ENCODE measurements around the gene SCRT2. TPM values are rescaled to one million over a fixed set of nuclear protein-coding genes. Genes with fewer than 3 reads are reported as not detected.

Gene SCRT2
- total RNA-seq, 1 donor from 2014 or later: not detected

DNA sequence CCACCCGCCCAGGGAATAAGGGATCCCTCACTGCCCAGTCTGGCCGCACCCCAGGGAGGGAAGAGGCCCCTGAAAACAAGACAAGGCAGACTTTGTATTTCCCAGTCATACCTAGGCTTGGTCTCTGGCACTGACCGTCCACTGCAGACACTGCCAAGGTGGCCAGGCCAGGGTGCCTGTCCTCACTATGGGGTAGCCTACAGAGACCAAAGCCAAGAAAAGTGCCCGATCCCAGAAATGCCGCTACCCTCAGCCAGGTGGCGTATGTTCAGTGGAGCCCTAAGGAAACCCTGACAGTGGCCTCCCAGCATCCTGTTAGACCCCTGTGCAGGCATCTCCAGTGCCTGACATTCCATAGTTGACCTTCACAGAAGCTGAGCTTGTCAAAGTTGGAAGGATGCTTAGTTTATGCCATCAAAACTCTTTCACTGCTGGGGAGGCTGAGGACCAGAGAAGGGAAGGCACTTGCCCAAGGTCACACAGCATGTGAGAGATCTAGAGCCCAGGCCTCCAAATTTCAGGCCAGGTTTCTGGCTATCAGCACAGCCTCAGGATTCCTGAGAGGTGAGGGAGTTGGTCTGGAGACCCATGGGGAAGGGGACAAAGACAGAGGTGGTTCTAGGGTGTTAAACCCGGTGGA is 2.5 kb downstream of the SCRT2 start:
- no peak for DNase-seq

GRCh38 chr20:671252-672030 is 4.2 kb downstream of the SCRT2 start:
- DNase-seq: no peak

DNA sequence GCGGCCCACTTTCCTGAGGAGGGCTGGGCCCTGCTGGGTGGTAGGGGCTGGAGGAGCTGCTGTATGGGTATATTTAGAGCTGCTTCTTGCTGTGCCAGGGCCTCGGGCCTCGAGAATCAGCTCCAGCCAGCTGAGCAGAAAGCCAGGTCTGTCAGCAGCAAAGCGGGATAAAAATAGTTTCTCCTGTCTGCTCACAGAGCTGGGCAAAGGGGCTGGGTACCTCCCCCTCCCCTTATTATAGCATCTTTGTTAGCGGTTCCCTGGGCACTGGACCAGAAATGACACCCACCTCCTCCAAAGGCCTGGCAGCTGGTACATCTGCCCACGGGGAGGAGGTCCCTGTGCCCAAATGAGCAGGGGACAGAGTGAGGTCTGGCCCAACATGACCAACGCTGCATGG is 6.0 kb downstream of the SCRT2 start:
- no peak for DNase-seq

DNA sequence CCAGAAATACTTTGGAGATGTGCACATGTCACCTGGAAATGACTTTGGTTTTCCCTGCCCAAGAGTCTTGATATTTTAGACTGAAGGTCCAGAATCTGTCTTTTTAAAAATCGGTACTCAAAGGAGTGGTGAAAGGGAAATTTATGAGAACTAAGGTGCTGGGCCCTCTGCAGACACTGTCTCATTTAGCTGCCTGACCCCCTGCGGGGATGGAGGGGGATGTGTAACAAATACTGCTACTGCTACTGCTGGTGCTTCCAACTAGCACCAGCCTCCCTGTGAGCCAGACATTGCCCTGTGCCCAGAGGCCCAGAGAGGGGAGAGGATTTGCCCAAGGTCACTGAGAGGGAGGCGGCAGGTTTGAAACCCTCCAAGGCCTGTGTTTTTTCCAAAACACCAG is 7.0 kb downstream of the SCRT2 start:
- DNase-seq: no peak

GRCh38 chr20:668050-668449 is 7.6 kb downstream of the SCRT2 start:
- DNase-seq: no peak

DNA sequence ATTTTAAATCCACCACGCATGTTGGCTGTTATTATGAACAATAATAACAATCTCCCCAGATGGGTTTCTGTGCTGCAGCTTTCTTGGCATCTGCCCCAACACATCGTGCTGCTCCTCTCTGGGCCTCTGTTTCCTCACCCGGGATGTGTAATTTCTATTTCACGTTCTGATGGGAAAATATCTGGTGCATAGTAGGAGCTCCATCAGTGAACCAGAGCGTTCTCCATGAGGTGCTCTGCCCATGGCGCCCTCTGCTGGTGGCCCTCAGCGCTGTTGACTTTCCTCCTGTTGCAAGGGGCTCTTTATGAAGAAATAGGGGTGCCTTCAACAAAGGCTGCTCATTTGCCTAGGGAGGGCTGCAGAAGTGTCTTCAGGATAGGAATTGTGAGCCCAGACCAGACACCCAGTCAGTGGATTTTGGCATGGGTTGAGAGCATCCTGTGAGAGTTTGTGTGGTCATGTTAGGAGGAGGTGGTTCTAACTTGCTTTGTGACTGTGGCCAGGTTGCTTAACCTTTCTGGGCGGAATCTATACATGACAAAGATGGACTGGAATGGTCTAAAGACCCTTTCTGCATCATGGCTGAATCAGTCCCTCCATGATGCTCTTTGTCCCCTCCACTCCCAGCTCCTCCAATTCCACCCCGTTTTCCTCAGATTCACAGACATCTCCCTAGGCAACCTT is 8.1 kb downstream of the SCRT2 start:
- no peak for DNase-seq

GRCh38 chr20:666877-667276 is 8.7 kb downstream of the SCRT2 start:
- no peak for DNase-seq

GRCh38 chr20:665276-665675 is 10.3 kb downstream of the SCRT2 start:
- DNase-seq: no peak

DNA sequence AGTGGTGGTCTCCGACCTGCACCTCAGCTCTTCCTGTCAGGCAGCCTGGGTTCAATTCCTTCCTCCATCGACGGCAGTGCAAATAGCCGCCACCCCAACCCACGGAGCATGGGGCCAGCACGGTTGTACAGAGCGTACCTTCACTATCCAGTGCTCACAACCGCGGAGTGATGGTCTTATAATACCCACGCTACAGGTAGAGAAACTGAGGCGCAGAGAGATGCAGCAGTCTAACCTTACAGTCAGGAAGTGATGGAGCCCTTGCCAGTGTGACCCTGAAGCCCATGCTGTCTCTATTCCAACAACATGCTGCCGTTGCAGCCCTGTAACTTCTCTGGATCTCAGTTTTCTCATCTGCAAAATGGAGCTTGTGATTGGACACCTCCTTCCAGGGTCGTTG is 11.0 kb downstream of the SCRT2 start:
- no peak for DNase-seq

GRCh38 chr20:664151-664550 is 11.5 kb downstream of the SCRT2 start:
- no peak for DNase-seq

DNA sequence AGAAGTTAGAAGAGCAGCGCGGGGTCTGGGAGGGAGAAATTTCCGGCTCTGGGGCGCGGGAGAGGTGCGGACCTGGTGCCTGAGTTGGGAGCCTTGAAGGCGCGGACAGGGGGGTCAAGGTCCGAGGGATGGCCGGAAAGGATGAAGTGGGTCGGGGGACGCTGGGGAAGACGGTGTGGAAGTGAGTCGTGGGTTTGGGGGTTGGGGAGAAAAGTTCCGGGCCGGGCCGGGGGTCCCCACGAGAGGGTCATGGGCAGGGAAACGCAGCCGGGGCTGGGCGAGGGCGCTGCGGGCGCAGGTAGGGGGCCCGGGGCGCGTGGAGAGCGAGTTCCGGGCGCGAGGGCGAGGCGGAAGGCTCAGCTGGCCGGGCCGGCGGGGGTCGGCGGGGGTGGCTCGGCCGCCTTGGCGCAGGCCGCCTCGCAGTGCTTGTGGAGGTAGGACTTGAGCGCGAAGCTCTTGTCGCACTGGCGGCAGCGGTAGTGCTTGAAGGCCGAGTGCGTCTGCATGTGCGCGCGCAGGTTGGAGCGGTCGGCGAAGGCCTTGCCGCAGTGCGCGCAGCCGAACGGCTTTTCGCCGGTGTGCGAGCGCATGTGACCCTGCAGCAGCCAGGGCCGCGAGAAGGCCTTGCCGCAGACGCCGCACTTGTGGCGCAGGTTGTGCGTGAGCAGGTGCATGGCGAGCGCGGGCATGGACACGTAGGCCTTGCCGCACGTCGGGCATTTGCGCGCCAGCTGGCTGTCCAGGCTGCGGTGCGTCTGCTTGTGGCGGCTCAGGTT is 12.1 kb downstream of the SCRT2 start:
- DNase-seq: no peak

DNA sequence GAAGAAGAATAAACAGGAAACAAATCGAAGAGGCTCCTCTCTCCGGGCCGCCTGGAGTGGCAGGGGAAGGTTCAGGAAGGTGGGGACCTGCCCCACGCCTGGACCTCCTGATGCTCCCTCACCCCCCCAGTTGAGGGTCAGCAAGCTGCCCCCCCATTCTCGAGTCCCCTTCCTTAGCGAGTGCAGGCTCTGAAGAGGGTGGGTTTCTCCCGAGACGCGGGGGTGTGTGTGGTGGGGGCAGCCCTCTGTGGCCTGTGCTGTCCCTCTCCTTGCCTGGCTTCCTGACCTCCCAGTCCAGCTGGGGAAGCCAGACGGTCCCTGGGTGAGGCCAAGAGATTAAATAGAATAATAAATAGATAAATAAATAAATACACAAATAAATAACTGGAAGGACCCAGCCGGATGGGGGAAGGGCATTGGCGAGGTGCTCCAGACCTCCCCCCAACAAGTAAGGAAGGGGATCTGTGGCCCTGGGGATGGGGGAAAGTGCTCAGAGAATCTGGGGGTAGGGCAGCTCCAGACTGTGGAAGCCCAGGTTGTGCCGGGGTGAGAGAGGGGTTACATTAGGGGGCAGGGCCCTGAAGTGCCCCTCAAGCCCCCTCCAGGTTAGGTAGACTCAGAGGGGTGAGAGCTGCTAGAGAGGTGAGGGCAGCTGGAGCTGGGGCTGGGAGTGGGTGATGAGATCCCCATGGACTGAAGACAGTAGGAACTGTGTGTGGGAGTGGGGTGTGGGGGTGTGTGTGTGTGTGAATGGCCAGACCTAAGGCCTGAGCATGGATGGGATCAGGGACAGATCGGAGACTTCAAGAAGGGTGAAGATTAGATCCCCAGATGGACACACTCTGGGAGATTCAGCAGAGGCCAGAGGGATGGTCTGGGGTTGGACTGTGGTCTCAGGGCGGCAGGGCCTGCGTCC is 13.1 kb downstream of the SCRT2 start:
- no peak for DNase-seq

DNA sequence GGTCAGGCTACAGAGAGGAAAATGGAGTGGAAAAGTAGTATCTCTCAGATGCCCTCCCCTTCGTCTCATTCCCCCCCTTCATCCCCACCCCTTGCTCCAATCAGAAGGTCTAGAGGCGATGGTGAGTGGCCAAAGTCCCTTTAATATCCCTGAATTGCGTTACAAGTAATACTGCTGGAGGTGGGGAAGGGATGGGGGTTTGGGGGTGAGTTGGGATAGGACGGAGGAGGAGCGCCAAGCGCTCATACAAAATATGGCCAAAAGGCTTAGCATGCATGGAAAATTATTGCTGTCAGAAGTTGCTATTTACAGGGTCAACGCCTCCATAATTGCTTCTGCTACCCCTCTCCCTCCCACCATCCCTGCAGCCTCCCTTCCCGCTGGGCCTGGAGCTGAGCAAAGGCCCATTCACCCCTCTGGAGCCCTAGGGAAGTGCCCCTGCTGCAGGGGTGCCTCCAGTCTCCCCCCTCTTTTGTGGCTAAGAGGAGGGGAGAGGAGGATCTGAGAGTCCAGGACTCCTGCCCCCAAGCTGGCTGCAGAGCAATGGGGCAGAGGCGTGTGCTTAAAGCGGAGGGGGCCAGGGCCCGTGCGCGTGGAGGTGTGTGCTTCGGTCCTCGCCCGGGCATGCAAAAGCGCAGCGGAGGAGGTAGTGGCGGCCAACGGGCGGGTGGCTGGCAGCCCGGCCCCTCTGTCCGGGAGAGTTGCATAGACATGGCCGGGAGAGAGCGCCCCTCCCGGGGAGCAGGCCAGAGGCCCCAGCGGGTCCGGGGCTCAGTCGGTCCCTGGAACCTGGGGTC is 13.9 kb downstream of the SCRT2 start:
- DNase-seq: no peak

DNA sequence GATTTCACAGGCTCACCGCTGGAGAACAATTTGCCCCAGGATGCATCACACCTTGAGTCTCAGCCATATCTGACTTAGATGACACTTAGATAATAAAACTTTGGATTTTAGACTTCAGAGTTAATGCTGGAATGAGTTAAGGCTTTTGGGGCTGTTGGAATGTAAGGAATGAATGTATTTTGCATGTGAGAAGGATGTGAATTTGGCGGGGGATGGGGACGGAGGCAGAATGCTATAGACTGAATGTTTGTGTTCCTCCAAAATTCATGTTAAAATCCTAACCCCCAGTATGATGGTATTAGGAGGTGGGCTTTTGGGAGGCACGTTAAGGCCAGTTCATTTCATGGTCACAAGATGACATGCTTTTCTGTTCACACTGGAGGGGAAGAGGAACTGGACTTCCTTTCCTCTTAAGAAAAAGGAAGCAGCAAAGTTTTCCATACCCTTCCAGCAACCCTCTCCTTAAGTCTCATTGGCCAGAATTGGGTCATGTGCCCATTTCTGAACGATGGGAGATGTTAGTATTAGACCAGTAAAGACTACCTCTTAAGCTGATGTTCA is 16.8 kb downstream of the SCRT2 start:
- no peak for DNase-seq

GRCh38 chr20:658202-658601 is 17.4 kb downstream of the SCRT2 start:
- no peak for DNase-seq

GRCh38 chr20:655726-656624 is 19.6 kb downstream of the SCRT2 start:
- DNase-seq: no peak

DNA sequence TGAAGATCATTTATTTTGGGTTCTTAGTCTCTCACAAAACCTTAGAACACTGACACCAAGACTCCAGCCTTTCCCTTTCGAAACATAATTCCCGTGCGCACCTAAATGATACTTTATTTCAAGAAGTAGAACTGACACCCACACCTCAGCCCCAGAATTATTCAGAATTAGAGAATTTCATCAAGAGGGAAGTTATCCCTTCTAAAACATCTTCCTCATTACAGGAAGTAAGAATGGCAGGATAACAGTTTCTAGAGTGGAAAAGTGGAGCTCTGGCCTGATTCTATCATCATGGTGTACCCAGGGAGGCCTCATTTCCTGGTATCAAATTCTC is 21.2 kb downstream of the SCRT2 start:
- DNase-seq: no peak

DNA sequence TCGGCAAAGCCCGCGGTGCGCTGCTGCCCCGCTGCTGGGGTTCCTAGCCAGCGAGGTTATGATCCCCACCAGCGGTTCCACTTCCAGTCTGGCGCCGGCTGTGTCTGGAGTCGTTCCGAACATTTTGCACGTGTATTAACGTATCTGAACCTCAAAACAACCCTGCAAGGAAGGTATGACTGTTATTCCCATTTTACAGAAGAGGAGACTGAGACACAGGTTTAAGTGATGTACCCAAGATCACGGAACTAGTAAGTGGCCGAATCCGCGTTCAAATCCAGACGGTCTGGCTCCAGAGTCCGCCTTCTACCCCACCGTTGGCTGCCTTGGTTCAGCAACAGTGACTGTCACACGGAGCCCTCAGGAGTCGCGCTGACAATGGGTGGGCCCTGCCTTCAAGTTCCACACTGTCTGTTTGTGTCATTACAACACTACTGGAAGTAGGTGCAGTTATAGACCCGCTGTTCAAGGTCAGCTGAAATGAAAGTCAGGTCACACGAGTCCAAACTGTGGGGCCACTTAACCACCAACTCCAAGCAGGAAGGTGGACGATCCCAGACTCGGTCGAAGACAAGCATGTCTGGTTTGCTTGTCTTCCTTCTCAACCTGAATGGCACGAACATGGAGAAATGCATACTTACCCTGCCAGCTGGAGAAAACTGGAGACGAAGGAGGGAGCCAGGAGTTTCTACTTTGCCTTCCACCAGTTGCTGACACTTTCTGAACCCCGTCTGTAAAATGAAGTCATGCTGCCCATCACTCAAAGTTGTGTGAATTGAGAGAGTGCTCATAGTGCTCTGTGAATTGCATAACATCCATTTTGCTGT is 21.8 kb downstream of the SCRT2 start:
- no peak for DNase-seq

Measured in skin of body (tissue), 2 donors.